Psoas muscle (tissue), 8 donors: ENCODE data around the gene TUBGCP5. TPM values are rescaled to one million over a fixed set of nuclear protein-coding genes. Genes with fewer than 3 reads are reported as not detected.

Experiments
- ATAC-seq, 4 donors: fragments of 200-7000 bp; cut with Tn5 transposase; one replicate each; pipeline ENCODE4 v1.9.1; 2020; ENCODE audit warnings: moderate library complexity in 3 of 4, mild to moderate bottlenecking in 2 of 4
- DNase-seq, 2 donors: peaks; one replicate each; pipeline ENCODE4 v3.0.0-alpha.2; 2020
- H3K27ac ChIP-seq: fragments of 200-600 bp; one replicate; pipeline ENCODE4 v1.8.0; 2022
- H3K27me3 ChIP-seq, 3 donors: fragments of 200-600 bp in 1 of 3; one replicate each; pipeline versions ENCODE4 v1.6.1 to v1.8.0; 2013 to 2022; ENCODE audit warnings: low read length in 2 of 3, mild to moderate bottlenecking in 2 of 3, moderate library complexity in 1 of 3; ENCODE audit not compliant: insufficient read depth in 3 of 3
- H3K36me3 ChIP-seq, 2 donors: fragments of 200-600 bp in 1 of 2; one replicate each; pipeline versions ENCODE4 v1.6.1 to v1.8.0; 2013 to 2022; ENCODE audit warnings: low read depth in 1 of 2, mild to moderate bottlenecking in 1 of 2, moderate library complexity in 1 of 2; ENCODE audit not compliant: insufficient read depth in 1 of 2
- H3K4me1 ChIP-seq: fragments of 200-600 bp; one replicate; pipeline ENCODE4 v1.8.0; 2022
- H3K4me3 ChIP-seq: fragments of 200-600 bp; one replicate; pipeline ENCODE4 v1.8.0; 2022; ENCODE audit warnings: mild to moderate bottlenecking
- H3K9me3 ChIP-seq: fragments of 200-600 bp; one replicate; pipeline ENCODE4 v1.8.0; 2022
- CTCF ChIP-seq: fragments of 200-600 bp; IDR thresholded peaks from one replicate; pipeline ENCODE4 v1.8.0; 2022; ENCODE audit warnings: antibody characterized with exemption
- WGBS, 3 donors: extraction: QIAGEN DNeasy Blood & Tissue Kit; methylation state at CpG; one replicate each; pipeline versions ENCODE4 v1.1.6 to v1.1.7; 2013; 5-methylcytosine and 5-hydroxymethylcytosine counted together
- intact Hi-C, 2 donors: fragments of 100-400 bp; cut with DNase I; formaldehyde crosslinking; loops; one replicate each; pipeline versions ENCODE4 v1.11.0 to v1.14.2; 2022
- polyA plus RNA-seq, 3 donors: library from polyadenylated mRNA; stranded (reverse); fragments of 200-250 nt; gene quantifications; one replicate each; pipeline ENCODE4 v1.2.3, GENCODE V29; 2013
- total RNA-seq, 4 donors: library from RNA; stranded (reverse); fragmentation: NEBNext Ultra II Directional in 2 of 4; extraction: Animal tissue kit (Norgen Biotek cat#: 25700) in 2 of 4; gene quantifications; one replicate each; pipeline versions ENCODE4 v1.2.1 to v1.2.4, GENCODE V29; 2021 to 2023
- donor health status: healthy with polysubstance abuse.
- donor health status: DM: no; HTN: no; CAD: no; lungs with moderate emphysema.
- donor health status: Bipolar disorder and iron deficiency.
- donor health status: healthy.
- donor health status: DM: yes; HTN: yes; CAD: no.
- donor health status: DM: no; HTN: no; CAD: no.
- donor health status: DM: no; HTN: no; CAD: no.
- donor health status: DM: yes; HTN: yes; CAD: no.

The TUBGCP5 gene
- total and polyA plus RNA-seq, 7 donors = 5.1 to 15.1 (median 9.3) TPM

GRCh38 chr15:22952796-22953579 is 86.4 kb downstream of the TUBGCP5 start:
- H3K4me1 ChIP-seq = peaks cover 11% of the 10 kb centered on the region

GRCh38 chr15:22951381-22952280 is 87.7 kb downstream of the TUBGCP5 start:
- no peak for TF ChIP-seq CTCF
- peaks cover 11% of the 10 kb centered on the region for H3K4me1 ChIP-seq
- ATAC-seq (no peak), DNase-seq (no peak)
- H3K4me3 ChIP-seq = no peak overlapping the region
- peak overlapping the region; percentile 5 for H3K27ac ChIP-seq
- 86 to 91% (median 91%) methylated on average over 39 of the region's 39 CpGs for WGBS, 3 donors
- H3K9me3 ChIP-seq = no peaks in the 10 kb centered on the region
- intact Hi-C loops = no loop called here
- H3K27me3 ChIP-seq = no peaks in the 10 kb centered on the region
- H3K36me3 ChIP-seq = peaks cover 0 to 3% of the 10 kb centered on the region in 2 donors

More at GRCh38 chr15:22952796-22953579, 86.4 kb downstream of the TUBGCP5 start:
- 54 to 60% (median 59%) methylated on average over 21 of the region's 21 CpGs for WGBS, 3 donors
- ATAC-seq (peak in 1 of 4 donors; percentile 27), DNase-seq (no peak)
- intact Hi-C loops = no loop called here
- Histone ChIP-seq H3K27ac (no peak overlapping the region), H3K27me3 (no peaks in the 10 kb centered on the region), H3K4me3 (no peak overlapping the region), H3K9me3 (no peaks in the 10 kb centered on the region), H3K36me3 (no peaks in the 10 kb centered on the region)
- no peak for TF ChIP-seq CTCF

GRCh38 chr15:22951031-22951380 is 88.4 kb downstream of the TUBGCP5 start:
- ATAC-seq (no peak), DNase-seq (no peak)
- Histone ChIP-seq H3K27ac (no peak overlapping the region), H3K27me3 (no peaks in the 10 kb centered on the region), H3K4me1 (peaks cover 11% of the 10 kb centered on the region), H3K9me3 (no peaks in the 10 kb centered on the region), H3K36me3 (peaks cover 0 to 9% of the 10 kb centered on the region in 2 donors), H3K4me3 (no peak overlapping the region)
- TF ChIP-seq CTCF = no peak
- 76 to 84% (median 78%) methylated on average over 16 of the region's 16 CpGs for WGBS, 3 donors
- intact Hi-C loops = no loop called here

DNA sequence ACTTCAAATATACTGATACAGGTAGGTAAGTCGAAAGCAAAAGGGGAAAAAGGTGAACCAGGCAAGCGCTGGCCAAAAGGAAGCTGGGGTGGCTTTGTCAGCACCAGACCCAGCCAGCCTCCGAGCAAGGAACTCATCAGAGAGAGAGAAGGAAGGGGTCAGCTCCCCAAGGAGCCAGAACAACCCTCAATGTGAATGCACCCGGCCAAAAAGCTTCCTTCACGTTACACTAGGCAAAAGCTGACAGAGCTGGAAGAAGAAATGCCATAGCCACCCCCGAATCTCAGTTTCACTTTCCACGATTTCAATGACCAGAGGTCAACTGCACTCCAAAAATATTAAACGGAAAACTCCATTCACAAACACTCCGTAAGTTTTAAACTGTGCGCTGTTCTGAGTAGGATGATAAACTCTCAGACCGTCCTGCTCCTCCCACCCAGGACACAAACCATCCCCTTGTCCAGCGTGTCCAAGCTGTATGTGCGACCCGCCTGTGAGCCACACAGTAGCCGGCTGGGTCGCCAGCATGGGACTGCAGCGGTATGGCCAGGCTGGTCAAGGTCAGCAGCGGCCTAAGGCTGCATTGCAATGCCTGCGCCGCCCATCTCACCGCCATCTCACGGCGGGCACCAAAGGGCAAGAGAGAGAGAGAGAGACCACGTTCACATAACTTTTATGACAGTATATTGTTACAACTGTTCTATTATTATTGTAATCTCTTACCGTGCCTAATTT is 88.9 kb downstream of the TUBGCP5 start:
- DNase-seq (no peak), ATAC-seq (no peak)
- H3K36me3 ChIP-seq = peaks cover 0 to 12% of the 10 kb centered on the region in 2 donors
- WGBS, 3 donors = 71 to 84% (median 78%) methylated on average over 25 of the region's 25 CpGs
- peak overlapping the region; percentile 25 for H3K27ac ChIP-seq
- H3K4me3 ChIP-seq = peak overlapping the region; percentile 15
- no peaks in the 10 kb centered on the region for H3K27me3 ChIP-seq
- intact Hi-C loops = no loop called here
- no peaks in the 10 kb centered on the region for H3K9me3 ChIP-seq
- H3K4me1 ChIP-seq = peaks cover 11% of the 10 kb centered on the region
- no peak for TF ChIP-seq CTCF

Other genes starting within 250 kb of the TUBGCP5 start
- gene NIPA2, start 200.9 kb downstream of the TUBGCP5 start, total RNA-seq = 10 to 100 TPM; 18.2 to 31.5 (median 27.6) TPM
- 10 to 100 TPM; 11.3 to 61.8 (median 46.1) TPM for gene NIPA2, start 200.9 kb downstream of the TUBGCP5 start, polyA plus RNA-seq
- gene CYFIP1, start 59.2 kb downstream of the TUBGCP5 start, total RNA-seq = 10 to 100 TPM; 23.3 to 43.0 (median 28.8) TPM
- 10 to 100 TPM in 2 of 3 donors, 1 to 10 TPM in 1; 9.1 to 17.8 (median 10.0) TPM for gene CYFIP1, start 59.2 kb downstream of the TUBGCP5 start, polyA plus RNA-seq
- not detected for gene GOLGA6L1, start 97.3 kb upstream of the TUBGCP5 start, total RNA-seq
- gene GOLGA6L1, start 97.3 kb upstream of the TUBGCP5 start, polyA plus RNA-seq = not detected